GM12801 (cell line): ENCODE data around the gene CSRP1.

Experiments used
- CTCF ChIP-seq: IDR thresholded peaks from one replicate; pipeline ENCODE4 v1.5.1; 2011; ENCODE audit warnings: control low read depth; ENCODE audit not compliant: insufficient read length; ENCODE audit errors: extremely low read depth

The CSRP1 gene

GRCh38 chr1:201508809-201509208, 1.9 kb upstream of the CSRP1 start:
- TF ChIP-seq CTCF: no peak

GRCh38 chr1:201507360-201507675, 395 bp upstream of the CSRP1 start:
- TF ChIP-seq CTCF: no peak

- no peak for TF ChIP-seq CTCF
These were observed 831 bp downstream of the CSRP1 start for GRCh38 chr1:201506092-201506491.

GRCh38 chr1:201505503-201505890, 1.4 kb downstream of the CSRP1 start:
- TF ChIP-seq CTCF: no peak

GRCh38 chr1:201504799-201505502, 2.0 kb downstream of the CSRP1 start:
- no peak for TF ChIP-seq CTCF

- TF ChIP-seq CTCF: no peak
These were observed 2.7 kb downstream of the CSRP1 start for GRCh38 chr1:201504179-201504631.

GRCh38 chr1:201503397-201504176, 3.3 kb downstream of the CSRP1 start:
- TF ChIP-seq CTCF: no peak
